Measurements from ENCODE around the gene AVEN. TPM values are rescaled to one million over a fixed set of nuclear protein-coding genes. Genes with fewer than 3 reads are reported as not detected.

The AVEN gene
- total and polyA plus RNA-seq, 2 of the 13 experiments (the other 11 are each of a cell fraction or from before 2014, with no cell fraction given): 4.4 to 17.5 TPM

DNA sequence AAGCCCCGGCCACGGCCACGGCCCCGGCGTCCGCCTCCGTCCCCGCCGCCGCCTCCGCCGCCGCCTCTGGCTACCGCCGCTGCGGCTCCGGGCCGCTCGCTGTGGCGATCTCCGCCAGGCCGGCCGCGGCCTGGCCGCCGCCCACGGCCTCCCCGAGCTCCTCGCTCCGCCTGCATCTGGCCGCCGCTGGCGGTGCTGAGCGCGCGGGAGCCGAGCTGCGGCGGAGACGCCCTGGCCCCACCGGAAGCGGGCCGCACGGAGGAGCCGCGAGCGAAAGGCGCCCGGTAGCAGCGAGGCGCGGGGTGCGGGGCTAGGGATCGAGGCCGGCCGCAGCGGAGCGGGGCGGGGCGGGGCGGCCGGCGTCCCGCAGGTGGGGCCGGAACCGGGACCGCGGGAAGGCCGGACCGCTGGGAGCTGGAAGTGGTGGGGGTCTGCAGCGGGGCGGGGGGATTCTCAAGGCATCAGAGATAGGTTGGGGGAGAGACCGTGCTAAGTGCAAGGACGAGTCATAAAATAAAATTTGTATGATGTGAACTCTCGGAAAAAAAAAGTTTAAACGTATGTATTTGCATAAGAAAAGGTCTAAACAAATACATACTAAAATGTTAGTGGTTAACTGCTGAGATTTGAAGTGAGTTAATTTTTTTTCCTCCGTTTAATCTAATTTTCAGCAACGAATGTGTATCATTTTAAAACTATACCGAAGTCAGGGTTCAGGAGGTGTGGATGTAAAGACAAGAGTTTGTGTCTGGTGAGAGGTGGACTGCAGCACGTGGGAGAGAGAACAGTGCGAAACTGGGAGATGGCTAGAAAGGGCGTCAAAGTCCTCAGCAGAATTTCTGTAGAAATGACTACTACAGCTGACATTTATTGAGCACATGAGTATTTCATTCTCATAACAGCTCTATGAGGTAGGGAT, at the start of gene AVEN (continued):
- no peak for TF ChIP-seq FOXP4 (CRISPR knock-in tag; IDR thresholded peaks at IDR 0.05)
- no peak for TF ChIP-seq MNT (IDR thresholded peaks at IDR 0.05)
- 0 out of 2 replicates have a peak, but pooled peaks have one; percentile 13 for TF ChIP-seq ZNF709 (CRISPR knock-in tag; IDR thresholded peaks at IDR 0.05)
- no peak for TF ChIP-seq REST (IDR thresholded peaks at IDR 0.05; ENCODE audit: borderline replicate concordance in 1 of 2, low read depth in 1 of 2, low read length in 2 of 2)
- peak; percentile 6; the same call in 1 of the 2 replicates for TF ChIP-seq ZMYM4 (CRISPR knock-in tag; IDR thresholded peaks at IDR 0.05)
- 0 out of 2 replicates have a peak, but pooled peaks have one; percentile 44 for TF ChIP-seq YEATS4 (CRISPR knock-in tag; IDR thresholded peaks at IDR 0.05; ENCODE audit: borderline replicate concordance)
- 0 out of 2 replicates have a peak, but pooled peaks have one; percentile 26 for TF ChIP-seq SPEN (CRISPR knock-in tag; IDR thresholded peaks at IDR 0.05; ENCODE audit: low read depth)
- 0 out of 2 replicates have a peak, but pooled peaks have one; percentile 8 for TF ChIP-seq SALL2 (CRISPR knock-in tag; IDR thresholded peaks at IDR 0.05)
- 0 out of 2 replicates have a peak, but pooled peaks have one; percentile 14 for TF ChIP-seq ZNF558 (CRISPR knock-in tag; IDR thresholded peaks at IDR 0.05; ENCODE audit: borderline replicate concordance)
- peak; percentile 26 for TF ChIP-seq HES4 (CRISPR knock-in tag; IDR thresholded peaks at IDR 0.05; ENCODE audit: borderline replicate concordance)
- no peak for TF ChIP-seq DMAP1 (CRISPR knock-in tag; IDR thresholded peaks at IDR 0.05)
- no peak for TF ChIP-seq ZNF12 (CRISPR knock-in tag; IDR thresholded peaks at IDR 0.05)
- TF ChIP-seq ZNF337 (CRISPR knock-in tag; IDR thresholded peaks at IDR 0.05; ENCODE audit: borderline replicate concordance, low read depth): no peak
- TF ChIP-seq NFYC (CRISPR knock-in tag; IDR thresholded peaks at IDR 0.05): no peak
- TF ChIP-seq ZNF550 (CRISPR knock-in tag; IDR thresholded peaks at IDR 0.05; ENCODE audit: borderline replicate concordance): no peak
- TF ChIP-seq SKI (IDR thresholded peaks at IDR 0.05; ENCODE audit: partially characterized antibody): no peak
- no peak for TF ChIP-seq ZNF274 (CRISPR knock-in tag; IDR thresholded peaks at IDR 0.05)
- TF ChIP-seq CAMTA2 (CRISPR knock-in tag; IDR thresholded peaks at IDR 0.05; ENCODE audit: borderline replicate concordance): no peak
- TF ChIP-seq, protein P1, sequence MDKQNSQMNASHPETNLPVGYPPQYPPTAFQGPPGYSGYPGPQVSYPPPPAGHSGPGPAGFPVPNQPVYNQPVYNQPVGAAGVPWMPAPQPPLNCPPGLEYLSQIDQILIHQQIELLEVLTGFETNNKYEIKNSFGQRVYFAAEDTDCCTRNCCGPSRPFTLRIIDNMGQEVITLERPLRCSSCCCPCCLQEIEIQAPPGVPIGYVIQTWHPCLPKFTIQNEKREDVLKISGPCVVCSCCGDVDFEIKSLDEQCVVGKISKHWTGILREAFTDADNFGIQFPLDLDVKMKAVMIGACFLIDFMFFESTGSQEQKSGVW (CRISPR knock-in tag; IDR thresholded peaks at IDR 0.05; ENCODE audit: borderline replicate concordance): no peak
- no peak for TF ChIP-seq IKZF4 (CRISPR knock-in tag; IDR thresholded peaks at IDR 0.05; ENCODE audit: borderline replicate concordance, low read depth, not compliant biosample characterization)
- no peak for TF ChIP-seq TCF7L2 (IDR thresholded peaks at IDR 0.05; ENCODE audit: low read depth, low read length)

Data from HepG2 (cell line).